Naive B cell (primary cell): ENCODE data around the gene PSMC4. TPM values are rescaled to one million over a fixed set of nuclear protein-coding genes. Genes with fewer than 3 reads are reported as not detected.

Experiments
- ATAC-seq, 2 donors: fragments of 150-1000 bp; cut with Tn5 transposase; 2 replicates each; pipeline ENCODE4 v1.10.0; 2021; ENCODE audit warnings: low read depth in 2 of 2, mild to moderate bottlenecking in 2 of 2, moderate library complexity in 2 of 2
- DNase-seq: peaks from one replicate; pipeline ENCODE4 v3.0.0; 2022
- H3K27ac Mint-ChIP-seq, 6 donors: one replicate each; pipeline ENCODE4 v1.8.0; 2020 to 2022; ENCODE audit warnings: mild to moderate bottlenecking in 6 of 6, mixed read lengths in 6 of 6, moderate library complexity in 5 of 6, inconsistent platforms in 2 of 6
- H3K27me3 Mint-ChIP-seq, 3 donors: one replicate each; pipeline ENCODE4 v1.8.0; 2021 to 2022; ENCODE audit warnings: mixed read lengths in 3 of 3, mild to moderate bottlenecking in 1 of 3
- H3K36me3 Mint-ChIP-seq, 2 donors: one replicate each; pipeline ENCODE4 v1.8.0; 2020 to 2022; ENCODE audit warnings: mixed read lengths in 2 of 2, inconsistent platforms in 1 of 2, mild to moderate bottlenecking in 1 of 2
- H3K4me1 Mint-ChIP-seq, 3 donors: one replicate each; pipeline ENCODE4 v1.8.0; 2020 to 2022; ENCODE audit warnings: mixed read lengths in 3 of 3, inconsistent platforms in 1 of 3, mild to moderate bottlenecking in 1 of 3, moderate library complexity in 1 of 3
- H3K4me3 Mint-ChIP-seq, 8 donors: one replicate each; pipeline ENCODE4 v1.8.0; 2020 to 2022; ENCODE audit warnings: mild to moderate bottlenecking in 8 of 8, mixed read lengths in 8 of 8, moderate library complexity in 8 of 8, inconsistent platforms in 2 of 8
- H3K9me3 Mint-ChIP-seq, 7 donors: one replicate each; pipeline ENCODE4 v1.8.0; 2020 to 2022; ENCODE audit warnings: mixed read lengths in 7 of 7, mild to moderate bottlenecking in 5 of 7, inconsistent platforms in 2 of 7, moderate library complexity in 1 of 7
- polyA plus RNA-seq, 6 donors: library from polyadenylated mRNA; unstranded; fragments of 300-500 nt; fragmentation: Illumina TruSeq; gene quantifications; one replicate each; pipeline ENCODE4 v1.2.3, GENCODE V29; 2021; ENCODE audit warnings: low read depth in 6 of 6

Gene PSMC4
- polyA plus RNA-seq, 6 donors from 2014 or later, result 78.2 to 94.5 (median 89.9) TPM

GRCh38 chr19:39974377-39975155, 3.6 kb downstream of the PSMC4 start:
- Mint-ChIP-seq H3K27ac (peak overlapping the region in 4 of 6 donors; percentile 24 to 88 (median 67)), H3K36me3 (peaks cover 13 to 26% of the 10 kb centered on the region in 2 donors), H3K27me3 (no peaks in the 10 kb centered on the region), H3K9me3 (no peaks in the 10 kb centered on the region), H3K4me3 (peak overlapping the region in 1 of 8 donors; percentile 67), H3K4me1 (peaks cover 34 to 43% (median 36%) of the 10 kb centered on the region in 3 donors)
- DNase-seq (no peak), ATAC-seq (no peak)

DNA sequence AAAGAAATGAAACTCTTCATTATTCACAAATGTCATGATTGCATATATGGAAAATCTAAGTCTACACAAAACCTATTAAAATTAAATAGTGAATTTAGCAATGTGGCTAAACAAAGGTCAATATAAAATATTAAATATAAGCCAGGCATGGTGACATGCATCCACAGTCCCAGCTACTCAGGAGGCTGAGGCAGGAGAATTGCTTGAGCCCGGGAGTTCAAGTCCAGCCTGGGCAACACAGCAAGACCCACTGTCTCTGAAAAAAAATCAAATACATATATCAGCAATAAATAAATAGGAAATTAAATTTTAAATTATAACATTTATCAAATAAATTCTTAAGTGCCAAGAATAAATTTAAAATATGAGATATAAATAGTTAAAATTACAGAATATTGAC, 11.9 kb downstream of the PSMC4 start:
- peaks cover 18 to 30% of the 10 kb centered on the region in 2 donors for H3K36me3 Mint-ChIP-seq
- H3K27me3 Mint-ChIP-seq, result no peaks in the 10 kb centered on the region
- no peak overlapping the region for H3K4me3 Mint-ChIP-seq
- H3K4me1 Mint-ChIP-seq, result peaks cover 2 to 10% (median 5%) of the 10 kb centered on the region in 3 donors
- no peak for DNase-seq
- H3K27ac Mint-ChIP-seq, result no peak overlapping the region
- no peak for ATAC-seq
- peaks cover 0 to 44% (median 31%) of the 10 kb centered on the region in 7 donors for H3K9me3 Mint-ChIP-seq

- Mint-ChIP-seq H3K36me3 (peaks cover 18 to 30% of the 10 kb centered on the region in 2 donors), H3K4me1 (peaks cover 2 to 12% (median 5%) of the 10 kb centered on the region in 3 donors), H3K27me3 (no peaks in the 10 kb centered on the region), H3K27ac (no peak overlapping the region), H3K9me3 (peaks cover 0 to 48% (median 31%) of the 10 kb centered on the region in 7 donors), H3K4me3 (peak overlapping the region in 1 of 8 donors; percentile 31)
- no peak for DNase-seq
- ATAC-seq, result no peak
Observed at GRCh38 chr19:39983695-39984300, 12.8 kb downstream of the PSMC4 start.

GRCh38 chr19:39986643-39987042, 15.7 kb downstream of the PSMC4 start:
- no peak overlapping the region for H3K27ac Mint-ChIP-seq
- H3K4me1 Mint-ChIP-seq, result peaks cover 12 to 34% (median 19%) of the 10 kb centered on the region in 3 donors
- H3K27me3 Mint-ChIP-seq, result no peaks in the 10 kb centered on the region
- ATAC-seq (no peak), DNase-seq (no peak)
- H3K4me3 Mint-ChIP-seq, result no peak overlapping the region
- peaks cover 0 to 48% (median 31%) of the 10 kb centered on the region in 7 donors for H3K9me3 Mint-ChIP-seq
- H3K36me3 Mint-ChIP-seq, result peaks cover 18 to 30% of the 10 kb centered on the region in 2 donors

DNA sequence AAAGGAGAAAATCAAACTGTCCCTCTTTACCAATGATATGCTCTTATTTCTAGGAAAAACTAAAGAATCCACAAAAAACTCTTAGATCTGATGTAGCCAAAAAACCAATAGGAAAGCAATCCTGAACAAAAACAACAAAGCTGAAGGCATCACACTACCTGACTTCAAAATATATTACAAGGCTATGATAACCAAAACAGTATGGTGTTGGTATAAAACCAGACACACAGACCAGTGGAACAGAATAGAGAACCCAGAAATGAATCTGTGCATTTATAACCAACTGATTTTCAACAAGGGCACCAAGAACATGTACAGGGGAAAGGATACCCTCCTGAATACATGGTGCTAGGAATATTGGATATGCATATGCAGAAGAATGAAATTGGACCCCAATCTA, 16.2 kb downstream of the PSMC4 start:
- DNase-seq, result no peak
- H3K9me3 Mint-ChIP-seq, result peaks cover 0 to 48% (median 31%) of the 10 kb centered on the region in 7 donors
- no peak overlapping the region for H3K4me3 Mint-ChIP-seq
- H3K27me3 Mint-ChIP-seq, result no peaks in the 10 kb centered on the region
- H3K27ac Mint-ChIP-seq, result no peak overlapping the region
- ATAC-seq, result no peak
- H3K36me3 Mint-ChIP-seq, result peaks cover 18 to 30% of the 10 kb centered on the region in 2 donors
- peaks cover 12 to 37% (median 21%) of the 10 kb centered on the region in 3 donors for H3K4me1 Mint-ChIP-seq

DNA sequence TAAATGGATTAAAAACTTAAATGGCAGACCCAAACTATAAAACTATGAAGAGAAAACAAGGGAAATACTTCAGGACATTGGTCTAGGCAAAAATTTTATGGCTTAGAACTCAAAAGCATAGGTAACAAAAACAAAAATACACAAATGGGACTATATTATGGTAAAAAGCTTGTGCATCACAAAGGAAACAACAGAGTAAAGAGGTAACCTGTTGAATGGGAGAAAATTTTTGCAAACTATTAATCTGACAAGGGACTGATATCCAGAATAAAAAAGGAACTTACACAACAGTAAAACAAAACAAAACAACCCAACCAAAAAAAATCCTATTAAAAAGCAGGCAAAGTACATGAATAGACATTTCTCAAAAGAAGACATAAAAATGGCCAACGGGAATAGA, 16.6 kb downstream of the PSMC4 start:
- no peak overlapping the region for H3K27ac Mint-ChIP-seq
- ATAC-seq (no peak), DNase-seq (no peak)
- H3K36me3 Mint-ChIP-seq, result peaks cover 18 to 30% of the 10 kb centered on the region in 2 donors
- no peaks in the 10 kb centered on the region for H3K27me3 Mint-ChIP-seq
- H3K4me3 Mint-ChIP-seq, result no peak overlapping the region
- H3K4me1 Mint-ChIP-seq, result peaks cover 14 to 40% (median 21%) of the 10 kb centered on the region in 3 donors
- H3K9me3 Mint-ChIP-seq, result peaks cover 0 to 48% (median 31%) of the 10 kb centered on the region in 7 donors

DNA sequence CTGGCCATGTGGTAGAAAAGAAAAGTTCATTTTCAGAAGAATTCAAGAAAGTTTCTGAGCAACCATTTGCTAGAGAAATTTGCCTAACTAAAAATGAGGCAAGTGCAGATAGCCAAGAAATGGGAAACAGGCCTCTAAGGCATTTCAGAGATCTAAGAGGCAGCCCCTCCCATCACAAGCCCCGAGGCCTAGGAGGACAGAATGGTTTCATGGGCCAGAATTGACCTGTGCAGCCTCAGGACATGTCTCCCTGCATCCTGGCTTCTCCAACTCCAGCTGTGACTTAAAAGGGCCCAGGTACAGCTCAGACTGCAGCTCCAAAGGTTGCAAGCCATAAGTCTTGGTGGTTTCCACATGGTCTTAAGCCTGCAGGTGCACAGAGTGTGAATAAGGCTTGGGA, 22.6 kb downstream of the PSMC4 start:
- H3K4me3 Mint-ChIP-seq, result peak overlapping the region in 1 of 8 donors; percentile 36
- H3K27me3 Mint-ChIP-seq, result no peaks in the 10 kb centered on the region
- peaks cover 46 to 62% (median 49%) of the 10 kb centered on the region in 3 donors for H3K4me1 Mint-ChIP-seq
- H3K36me3 Mint-ChIP-seq, result peaks cover 5 to 6% of the 10 kb centered on the region in 2 donors
- ATAC-seq, result no peak
- no peak overlapping the region for H3K27ac Mint-ChIP-seq
- H3K9me3 Mint-ChIP-seq, result peaks cover 0 to 9% (median 4%) of the 10 kb centered on the region in 7 donors
- no peak for DNase-seq

GRCh38 chr19:39994361-39994760, 23.4 kb downstream of the PSMC4 start:
- ATAC-seq (no peak), DNase-seq (no peak)
- Mint-ChIP-seq H3K9me3 (peaks cover 0 to 9% (median 4%) of the 10 kb centered on the region in 7 donors), H3K36me3 (peaks cover 5 to 6% of the 10 kb centered on the region in 2 donors), H3K27me3 (no peaks in the 10 kb centered on the region), H3K4me1 (peaks cover 42 to 62% (median 44%) of the 10 kb centered on the region in 3 donors), H3K4me3 (peak overlapping the region in 1 of 8 donors; percentile 49), H3K27ac (peak overlapping the region in 1 of 6 donors; percentile 42)

DNA sequence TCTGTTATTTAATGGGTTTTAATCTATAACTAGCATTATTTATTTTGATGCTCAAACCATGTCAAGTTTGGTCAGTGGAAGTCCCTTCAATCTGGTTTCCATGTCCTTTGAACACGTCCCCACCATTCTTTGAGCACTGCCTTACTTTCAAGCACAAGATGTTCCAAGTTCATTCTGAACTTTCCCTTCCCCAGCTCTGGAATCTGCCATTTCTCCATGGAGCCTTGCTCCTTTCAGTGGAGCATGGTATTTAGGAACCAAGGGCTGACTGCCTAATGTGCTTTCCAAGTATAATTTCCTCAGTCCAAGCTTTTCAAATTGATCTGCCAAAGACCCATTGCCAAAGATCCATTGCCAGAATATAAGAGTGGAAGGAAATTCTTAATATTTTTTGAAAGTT, 24.8 kb downstream of the PSMC4 start:
- H3K9me3 Mint-ChIP-seq, result peaks cover 0 to 9% (median 4%) of the 10 kb centered on the region in 7 donors
- peak overlapping the region in 2 of 6 donors; percentile 75 to 96 for H3K27ac Mint-ChIP-seq
- peak overlapping the region in 6 of 8 donors; percentile 66 to 100 (median 92) for H3K4me3 Mint-ChIP-seq
- H3K4me1 Mint-ChIP-seq, result peaks cover 32 to 58% (median 32%) of the 10 kb centered on the region in 3 donors
- ATAC-seq (no peak), DNase-seq (no peak)
- H3K36me3 Mint-ChIP-seq, result peaks cover 5 to 6% of the 10 kb centered on the region in 2 donors
- H3K27me3 Mint-ChIP-seq, result no peaks in the 10 kb centered on the region

DNA sequence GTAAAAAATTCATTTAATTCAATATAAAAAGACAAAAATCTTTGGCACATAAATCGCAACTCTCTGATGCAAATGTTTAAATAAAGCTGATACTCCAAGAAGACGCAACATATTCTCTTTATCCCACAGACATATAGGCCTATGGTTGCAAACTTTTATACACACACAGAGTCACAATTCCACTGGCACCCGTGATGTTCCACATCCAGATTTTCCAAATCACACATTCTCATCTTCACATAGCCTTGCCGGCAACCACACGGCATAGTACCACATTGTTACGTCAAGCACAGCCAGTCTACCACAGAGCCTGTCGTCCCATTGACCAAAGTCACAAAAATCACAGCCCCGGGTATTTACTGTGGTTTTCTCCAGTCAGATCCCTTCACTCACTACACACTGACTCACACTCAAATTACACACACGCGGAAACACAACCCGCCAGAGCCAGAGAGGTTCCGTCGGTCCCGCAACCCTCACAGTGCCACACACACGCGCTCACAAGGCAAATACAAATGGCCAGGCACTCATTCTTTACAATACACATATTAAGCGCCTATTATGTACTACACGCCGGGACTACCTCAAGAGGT, 25.3 kb downstream of the PSMC4 start:
- Mint-ChIP-seq H3K27me3 (no peaks in the 10 kb centered on the region), H3K4me3 (peak overlapping the region; percentile 87 to 100 (median 94)), H3K4me1 (peaks cover 27 to 53% (median 32%) of the 10 kb centered on the region in 3 donors), H3K27ac (peak overlapping the region; percentile 88 to 98 (median 94)), H3K9me3 (peaks cover 0 to 9% (median 4%) of the 10 kb centered on the region in 7 donors), H3K36me3 (peaks cover 5 to 6% of the 10 kb centered on the region in 2 donors)
- DNase-seq (no peak), ATAC-seq (peak; percentile 49 to 53)

DNA sequence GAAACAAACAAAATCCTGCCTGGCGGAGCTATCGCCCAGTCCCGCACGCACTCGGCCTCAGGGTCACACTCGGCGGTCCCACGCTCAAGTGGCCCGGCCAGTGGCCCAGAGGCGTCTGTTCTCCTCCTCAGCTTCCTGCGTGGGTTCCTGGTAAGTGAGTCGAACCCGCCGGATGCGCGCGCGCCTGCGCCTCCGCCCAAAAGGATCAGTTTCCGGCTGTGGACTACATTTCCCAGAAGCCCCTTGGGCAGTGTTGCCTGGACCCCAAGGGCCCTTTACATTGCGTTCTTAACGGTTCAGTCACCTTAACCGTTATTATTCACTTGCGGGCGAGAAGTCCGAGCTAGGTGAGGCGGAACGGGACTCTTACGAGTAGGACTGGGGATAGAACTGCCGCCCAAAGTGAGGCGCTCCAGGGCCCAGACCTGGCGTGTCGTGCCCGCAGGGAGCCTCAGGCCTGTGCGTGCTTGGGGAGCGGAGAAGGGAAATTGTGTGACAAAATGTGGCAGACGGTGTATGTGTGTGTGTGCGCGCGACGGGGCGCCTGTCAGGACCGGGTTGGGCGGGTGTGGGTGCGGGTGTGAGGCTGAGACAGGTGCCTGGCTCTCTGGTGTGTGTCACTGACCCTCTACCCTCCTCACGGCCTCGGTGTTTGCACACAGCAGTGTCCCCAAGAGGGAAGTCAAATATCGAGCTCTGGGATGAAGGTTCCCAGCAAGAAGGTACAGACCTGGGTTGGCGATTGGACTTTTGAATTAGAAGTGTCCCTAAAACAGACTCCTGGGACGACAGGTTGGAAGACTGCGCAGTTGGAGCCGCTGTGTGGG, 26.1 kb downstream of the PSMC4 start, which contains the start of gene ZNF546:
TSS of gene ZNF546 (plus strand) at position 250 of the 827 bp plus-strand sequence. CDS start 1,267 bp downstream, outside the sequence.
- Mint-ChIP-seq H3K9me3 (peaks cover 0 to 9% (median 4%) of the 10 kb centered on the region in 7 donors), H3K27ac (peak within 1 kb of the TSS; percentile 88 to 98 (median 95)), H3K4me3 (peak within 1 kb of the TSS; percentile 87 to 100 (median 94)), H3K27me3 (no peaks in the 10 kb centered on the region), H3K36me3 (peaks cover 5 to 6% of the 10 kb centered on the region in 2 donors), H3K4me1 (peaks cover 24 to 53% (median 29%) of the 10 kb centered on the region in 3 donors)
- DNase-seq (peak; percentile 87), ATAC-seq (peak; percentile 93)

DNA sequence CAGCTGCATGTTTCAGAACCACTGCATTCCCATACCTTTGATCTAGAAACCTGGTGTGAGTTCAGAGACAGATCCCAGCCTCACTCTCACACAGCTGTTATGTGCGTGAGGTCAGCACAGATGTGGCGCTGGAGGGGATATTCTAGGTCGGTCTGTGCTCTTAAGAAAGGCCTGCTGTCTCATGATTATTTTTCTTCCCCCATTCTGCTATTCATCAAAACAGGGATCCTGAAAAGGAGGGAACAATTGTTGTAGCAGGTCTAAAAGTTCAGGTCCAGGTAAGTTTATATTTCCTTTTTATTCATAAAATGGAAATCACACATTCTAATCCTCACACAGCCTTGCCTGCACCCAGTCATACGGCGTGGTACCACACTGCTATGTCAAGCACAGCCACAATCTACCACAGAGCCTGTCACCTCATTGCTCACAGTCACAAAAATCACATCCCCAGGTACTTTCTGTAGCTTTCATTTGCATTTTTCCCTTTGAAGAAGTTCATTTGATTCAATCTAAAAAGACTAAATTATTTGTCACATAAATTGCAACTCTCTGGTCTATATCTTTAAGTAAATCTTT, 26.8 kb downstream of the PSMC4 start:
- Mint-ChIP-seq H3K4me1 (peaks cover 19 to 49% (median 29%) of the 10 kb centered on the region in 3 donors), H3K9me3 (peaks cover 0 to 9% (median 4%) of the 10 kb centered on the region in 7 donors), H3K27ac (peak overlapping the region; percentile 88 to 98 (median 95)), H3K4me3 (peak overlapping the region; percentile 87 to 100 (median 94)), H3K36me3 (peaks cover 5 to 6% of the 10 kb centered on the region in 2 donors), H3K27me3 (no peaks in the 10 kb centered on the region)
- DNase-seq (no peak), ATAC-seq (no peak)
